ENCODE results near the gene TSPAN17. TPM values are rescaled to one million over a fixed set of nuclear protein-coding genes. Genes with fewer than 3 reads are reported as not detected.

The TSPAN17 gene
- total RNA-seq, 1 donor from 2014 or later = 37.5 TPM

DNA sequence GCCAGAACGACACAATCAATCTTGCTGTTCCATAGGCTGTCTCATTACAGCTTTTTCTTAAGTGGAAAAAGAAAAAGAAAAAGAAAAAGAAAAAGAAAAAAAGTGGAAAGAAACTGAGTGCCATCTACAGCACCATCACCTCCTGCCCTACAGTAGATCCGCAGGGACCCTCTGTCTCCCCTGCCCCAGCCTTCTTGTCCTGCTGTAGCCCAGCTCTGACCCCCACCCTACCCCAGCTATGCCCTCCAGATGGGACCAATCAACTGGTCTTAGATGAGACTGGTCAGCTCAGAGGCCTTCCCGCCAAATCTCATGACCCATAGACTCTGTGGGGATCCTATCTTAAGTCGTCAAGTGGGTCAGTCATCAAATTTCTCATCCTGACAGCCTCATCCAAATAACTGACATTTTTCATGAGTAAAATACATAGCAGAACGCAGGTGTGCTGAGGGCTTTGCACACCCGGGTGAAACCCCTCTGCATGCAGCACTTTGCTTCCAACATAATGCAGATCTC is 34.8 kb downstream of the TSPAN17 start:
- Mint-ChIP-seq H3K4me1 (ENCODE audit: low read depth) (no peaks in the 10 kb centered on the region), H3K27me3 (peaks cover 48% of the 10 kb centered on the region)

DNA sequence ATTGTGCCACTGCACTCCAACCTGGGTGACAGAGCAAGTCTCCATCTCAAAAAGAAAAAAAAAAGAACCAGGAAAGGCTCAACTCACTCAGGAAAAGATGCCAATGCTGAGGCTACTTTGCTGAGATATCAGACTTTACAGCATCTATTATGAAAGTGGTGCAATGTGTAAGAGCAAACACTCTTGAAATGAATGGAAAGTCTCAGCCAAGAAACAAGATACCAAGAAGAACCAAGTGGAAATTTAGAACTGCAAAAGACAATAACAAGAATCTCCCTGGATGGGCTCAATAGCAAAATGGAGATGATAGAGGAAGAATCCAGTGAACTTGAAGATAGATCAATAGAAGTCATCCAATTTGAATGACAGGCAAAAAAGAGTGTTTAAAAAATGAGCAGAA is 37.7 kb downstream of the TSPAN17 start:
- Mint-ChIP-seq H3K27me3 (peaks cover 36% of the 10 kb centered on the region), H3K4me3 (ENCODE audit: low read depth) (no peak overlapping the region), H3K27ac (no peak overlapping the region), H3K4me1 (ENCODE audit: low read depth) (no peaks in the 10 kb centered on the region), H3K9me3 (ENCODE audit: low read depth) (peaks cover 4% of the 10 kb centered on the region), H3K36me3 (ENCODE audit: insufficient read depth) (no peaks in the 10 kb centered on the region)
- TF ChIP-seq, protein P1, sequence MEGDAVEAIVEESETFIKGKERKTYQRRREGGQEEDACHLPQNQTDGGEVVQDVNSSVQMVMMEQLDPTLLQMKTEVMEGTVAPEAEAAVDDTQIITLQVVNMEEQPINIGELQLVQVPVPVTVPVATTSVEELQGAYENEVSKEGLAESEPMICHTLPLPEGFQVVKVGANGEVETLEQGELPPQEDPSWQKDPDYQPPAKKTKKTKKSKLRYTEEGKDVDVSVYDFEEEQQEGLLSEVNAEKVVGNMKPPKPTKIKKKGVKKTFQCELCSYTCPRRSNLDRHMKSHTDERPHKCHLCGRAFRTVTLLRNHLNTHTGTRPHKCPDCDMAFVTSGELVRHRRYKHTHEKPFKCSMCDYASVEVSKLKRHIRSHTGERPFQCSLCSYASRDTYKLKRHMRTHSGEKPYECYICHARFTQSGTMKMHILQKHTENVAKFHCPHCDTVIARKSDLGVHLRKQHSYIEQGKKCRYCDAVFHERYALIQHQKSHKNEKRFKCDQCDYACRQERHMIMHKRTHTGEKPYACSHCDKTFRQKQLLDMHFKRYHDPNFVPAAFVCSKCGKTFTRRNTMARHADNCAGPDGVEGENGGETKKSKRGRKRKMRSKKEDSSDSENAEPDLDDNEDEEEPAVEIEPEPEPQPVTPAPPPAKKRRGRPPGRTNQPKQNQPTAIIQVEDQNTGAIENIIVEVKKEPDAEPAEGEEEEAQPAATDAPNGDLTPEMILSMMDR (IDR thresholded peaks at IDR 0.05; ENCODE audit: unreplicated experiment) = no peak
- no peak for DNase-seq (ENCODE audit: low spot score, unreplicated experiment)

More for the DNA sequence above, 34.8 kb downstream of the TSPAN17 start:
- no peaks in the 10 kb centered on the region for H3K36me3 Mint-ChIP-seq (ENCODE audit: insufficient read depth)
- DNase-seq (ENCODE audit: low spot score, unreplicated experiment) = no peak
- H3K27ac Mint-ChIP-seq = no peak overlapping the region
- no peak overlapping the region for H3K4me3 Mint-ChIP-seq (ENCODE audit: low read depth)
- peaks cover 4% of the 10 kb centered on the region for H3K9me3 Mint-ChIP-seq (ENCODE audit: low read depth)
- TF ChIP-seq, protein P1 (IDR thresholded peaks at IDR 0.05; ENCODE audit: unreplicated experiment) = no peak

- TF ChIP-seq, protein P1 (IDR thresholded peaks at IDR 0.05; ENCODE audit: unreplicated experiment) = no peak
- H3K4me3 Mint-ChIP-seq (ENCODE audit: low read depth) = no peak overlapping the region
- peaks cover 4% of the 10 kb centered on the region for H3K4me1 Mint-ChIP-seq (ENCODE audit: low read depth)
- H3K27me3 Mint-ChIP-seq = peaks cover 29% of the 10 kb centered on the region
- no peaks in the 10 kb centered on the region for H3K36me3 Mint-ChIP-seq (ENCODE audit: insufficient read depth)
- H3K9me3 Mint-ChIP-seq (ENCODE audit: low read depth) = peaks cover 4% of the 10 kb centered on the region
- no peak for DNase-seq (ENCODE audit: low spot score, unreplicated experiment)
- H3K27ac Mint-ChIP-seq = no peak overlapping the region
These were observed 40.0 kb downstream of the TSPAN17 start for GRCh38 chr5:176687247-176687646.

DNA sequence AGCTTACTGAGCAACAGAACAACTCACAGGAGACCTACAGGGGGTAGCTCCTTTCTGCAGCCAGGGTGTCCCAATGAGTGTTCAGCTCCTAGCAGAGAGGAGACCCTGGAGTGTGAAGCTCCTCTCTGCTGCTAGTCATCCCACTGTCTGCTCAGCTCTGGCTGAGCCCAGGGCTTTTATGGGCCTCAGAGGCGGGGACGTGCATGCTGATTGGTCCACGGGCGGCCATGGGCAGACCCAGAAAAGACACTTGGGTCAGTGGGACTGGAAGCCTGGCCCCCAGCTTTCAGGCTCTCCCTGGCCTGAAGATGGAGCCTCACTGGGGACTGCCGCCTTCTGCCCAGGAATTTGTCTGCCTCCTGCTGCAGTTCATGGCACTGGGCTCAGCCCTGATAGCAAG is 40.6 kb downstream of the TSPAN17 start:
- TF ChIP-seq, protein P1 (IDR thresholded peaks at IDR 0.05; ENCODE audit: unreplicated experiment) = no peak
- no peak overlapping the region for H3K4me3 Mint-ChIP-seq (ENCODE audit: low read depth)
- no peak overlapping the region for H3K27ac Mint-ChIP-seq
- peaks cover 24% of the 10 kb centered on the region for H3K27me3 Mint-ChIP-seq
- H3K4me1 Mint-ChIP-seq (ENCODE audit: low read depth) = peaks cover 10% of the 10 kb centered on the region
- H3K36me3 Mint-ChIP-seq (ENCODE audit: insufficient read depth) = no peaks in the 10 kb centered on the region
- H3K9me3 Mint-ChIP-seq (ENCODE audit: low read depth) = peaks cover 4% of the 10 kb centered on the region
- DNase-seq (ENCODE audit: low spot score, unreplicated experiment) = no peak

DNA sequence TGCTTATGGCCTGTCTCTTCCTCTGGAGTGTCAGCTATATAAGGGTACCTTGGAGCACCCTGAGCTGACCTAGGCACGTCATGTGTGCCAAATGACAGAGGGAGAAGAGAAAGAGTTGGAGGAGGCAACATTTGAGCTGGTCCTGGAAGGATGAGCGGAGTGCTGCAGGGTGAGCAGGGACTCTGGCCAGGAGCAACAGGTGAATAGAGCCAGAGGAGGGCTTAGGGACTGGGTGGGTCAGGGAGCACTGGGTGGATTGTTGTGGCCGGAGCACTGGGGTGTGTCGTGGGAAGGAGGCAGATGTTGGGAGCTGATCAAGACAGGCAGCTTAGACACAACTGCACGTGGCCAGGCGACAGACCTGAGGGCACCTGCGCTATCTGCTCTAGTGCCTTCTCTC is 43.6 kb downstream of the TSPAN17 start:
- TF ChIP-seq, protein P1 (IDR thresholded peaks at IDR 0.05; ENCODE audit: unreplicated experiment) = no peak
- H3K27me3 Mint-ChIP-seq = peaks cover 29% of the 10 kb centered on the region
- H3K36me3 Mint-ChIP-seq (ENCODE audit: insufficient read depth) = no peaks in the 10 kb centered on the region
- no peak overlapping the region for H3K27ac Mint-ChIP-seq
- no peak for DNase-seq (ENCODE audit: low spot score, unreplicated experiment)
- peaks cover 20% of the 10 kb centered on the region for H3K4me1 Mint-ChIP-seq (ENCODE audit: low read depth)
- H3K9me3 Mint-ChIP-seq (ENCODE audit: low read depth) = no peaks in the 10 kb centered on the region
- H3K4me3 Mint-ChIP-seq (ENCODE audit: low read depth) = no peak overlapping the region

Measured in progenitor cell of endocrine pancreas (in vitro differentiated cells).